ENCODE results near the gene GRIK4.

The GRIK4 gene

GRCh38 chr11:120698918-120699317 is 187.4 kb downstream of the GRIK4 start:
- DNase-seq (ENCODE audit: low read depth in 1 of 2, low spot score in 1 of 2) = no peak

- no peak for DNase-seq (ENCODE audit: low read depth in 1 of 2, low spot score in 1 of 2)
Observed at GRCh38 chr11:120702656-120703055, 191.1 kb downstream of the GRIK4 start.

- no peak for DNase-seq (ENCODE audit: low read depth in 1 of 2, low spot score in 1 of 2)
Observed at GRCh38 chr11:120703358-120704152, 192.0 kb downstream of the GRIK4 start.

- DNase-seq (ENCODE audit: low read depth in 1 of 2, low spot score in 1 of 2) = no peak
Observed at GRCh38 chr11:120704256-120704750, 192.8 kb downstream of the GRIK4 start.

GRCh38 chr11:120706257-120706656 is 194.7 kb downstream of the GRIK4 start:
- DNase-seq (ENCODE audit: low read depth in 1 of 2, low spot score in 1 of 2) = no peak

GRCh38 chr11:120707098-120707497 is 195.6 kb downstream of the GRIK4 start:
- no peak for DNase-seq (ENCODE audit: low read depth in 1 of 2, low spot score in 1 of 2)

GRCh38 chr11:120707663-120708062 is 196.1 kb downstream of the GRIK4 start:
- DNase-seq (ENCODE audit: low read depth in 1 of 2, low spot score in 1 of 2) = no peak

GRCh38 chr11:120708511-120709183 is 197.1 kb downstream of the GRIK4 start:
- no peak for DNase-seq (ENCODE audit: low read depth in 1 of 2, low spot score in 1 of 2)

GRCh38 chr11:120709808-120710207 is 198.3 kb downstream of the GRIK4 start:
- no peak for DNase-seq (ENCODE audit: low read depth in 1 of 2, low spot score in 1 of 2)

- no peak for DNase-seq (ENCODE audit: low read depth in 1 of 2, low spot score in 1 of 2)
Observed at GRCh38 chr11:120710354-120711131, 199.0 kb downstream of the GRIK4 start.

- DNase-seq (ENCODE audit: low read depth in 1 of 2, low spot score in 1 of 2) = no peak
Observed at GRCh38 chr11:120712014-120712413, 200.5 kb downstream of the GRIK4 start.

- no peak for DNase-seq (ENCODE audit: low read depth in 1 of 2, low spot score in 1 of 2)
Observed at GRCh38 chr11:120712881-120713280, 201.3 kb downstream of the GRIK4 start.

GRCh38 chr11:120713296-120713695 is 201.7 kb downstream of the GRIK4 start:
- no peak for DNase-seq (ENCODE audit: low read depth in 1 of 2, low spot score in 1 of 2)

- DNase-seq (ENCODE audit: low read depth in 1 of 2, low spot score in 1 of 2) = no peak
Observed at GRCh38 chr11:120714438-120714837, 202.9 kb downstream of the GRIK4 start.

- no peak for DNase-seq (ENCODE audit: low read depth in 1 of 2, low spot score in 1 of 2)
Observed at GRCh38 chr11:120715239-120715638, 203.7 kb downstream of the GRIK4 start.

- DNase-seq (ENCODE audit: low read depth in 1 of 2, low spot score in 1 of 2) = no peak
Observed at GRCh38 chr11:120717042-120717441, 205.5 kb downstream of the GRIK4 start.

- no peak for DNase-seq (ENCODE audit: low read depth in 1 of 2, low spot score in 1 of 2)
Observed at GRCh38 chr11:120717623-120718022, 206.1 kb downstream of the GRIK4 start.

- no peak for DNase-seq (ENCODE audit: low read depth in 1 of 2, low spot score in 1 of 2)
Observed at GRCh38 chr11:120718171-120718570, 206.6 kb downstream of the GRIK4 start.

GRCh38 chr11:120719348-120719747 is 207.8 kb downstream of the GRIK4 start:
- DNase-seq (ENCODE audit: low read depth in 1 of 2, low spot score in 1 of 2) = no peak

- no peak for DNase-seq (ENCODE audit: low read depth in 1 of 2, low spot score in 1 of 2)
Observed at GRCh38 chr11:120720760-120721159, 209.2 kb downstream of the GRIK4 start.

GRCh38 chr11:120722524-120722923 is 211.0 kb downstream of the GRIK4 start:
- no peak for DNase-seq (ENCODE audit: low read depth in 1 of 2, low spot score in 1 of 2)

- DNase-seq (ENCODE audit: low read depth in 1 of 2, low spot score in 1 of 2) = no peak
Observed at GRCh38 chr11:120723751-120724150, 212.2 kb downstream of the GRIK4 start.

All from activated CD4-positive, alpha-beta T cell treated with anti-CD3 and anti-CD28 coated beads, Interleukin-2, amount 50 U/mL, for 24 hours (primary cell).